Dedifferentiated amniotic fluid mesenchymal stem cell (primary cell): ENCODE results near the gene EPS8L3.
"Not testable (repeated sequence)": the region's sequence is repeated elsewhere in the genome, so short reads cannot be mapped to it uniquely, and the experiment has no call there.

Experiments used
- DNase-seq: peaks from one replicate; pipeline ENCODE4 v3.0.0-alpha.2; 2016; ENCODE audit errors: extremely low spot score

The EPS8L3 gene

GRCh38 chr1:109780982-109781381 lies 17.3 kb upstream of the EPS8L3 start:
- no peak for DNase-seq

- DNase-seq = no peak
Measured at GRCh38 chr1:109777980-109778625, 14.4 kb upstream of the EPS8L3 start.

GRCh38 chr1:109777436-109777835 lies 13.7 kb upstream of the EPS8L3 start:
- DNase-seq = no peak

GRCh38 chr1:109776911-109777310 lies 13.2 kb upstream of the EPS8L3 start:
- peak; percentile 78 for DNase-seq

GRCh38 chr1:109776206-109776835 lies 12.6 kb upstream of the EPS8L3 start:
- DNase-seq = no peak

GRCh38 chr1:109775398-109775797 lies 11.7 kb upstream of the EPS8L3 start:
- DNase-seq = no peak

- DNase-seq = no peak
Measured at GRCh38 chr1:109773900-109774485, 10.3 kb upstream of the EPS8L3 start.

- peak; percentile 94 for DNase-seq
Measured at GRCh38 chr1:109773203-109773899, 9.6 kb upstream of the EPS8L3 start.

GRCh38 chr1:109772658-109773202 lies 9.0 kb upstream of the EPS8L3 start:
- DNase-seq = no peak

GRCh38 chr1:109771712-109772657 lies 8.3 kb upstream of the EPS8L3 start:
- DNase-seq = no peak

- DNase-seq = no peak
Measured at GRCh38 chr1:109770331-109771095, 6.8 kb upstream of the EPS8L3 start.

GRCh38 chr1:109769330-109770078 lies 5.8 kb upstream of the EPS8L3 start:
- DNase-seq = no peak

- DNase-seq = no peak
Measured at GRCh38 chr1:109768820-109769219, 5.1 kb upstream of the EPS8L3 start.

- no peak for DNase-seq
Measured at GRCh38 chr1:109768335-109768650, 4.6 kb upstream of the EPS8L3 start.

- no peak for DNase-seq
Measured at GRCh38 chr1:109767637-109768334, 4.1 kb upstream of the EPS8L3 start.

- not testable (repeated sequence) for DNase-seq
Measured at GRCh38 chr1:109766991-109767636, 3.4 kb upstream of the EPS8L3 start.

GRCh38 chr1:109765896-109766615 lies 2.3 kb upstream of the EPS8L3 start:
- DNase-seq = no peak

GRCh38 chr1:109765483-109765815 lies 1.7 kb upstream of the EPS8L3 start:
- no peak for DNase-seq
